NOMO-1 (cell line): ENCODE results near the gene BBOF1.
A peak's percentile ranks its signal among the peaks of the same experiment; 100 is the strongest.
"Not testable (repeated sequence)": the region's sequence is repeated elsewhere in the genome, so short reads cannot be mapped to it uniquely, and the experiment has no call there.

Experiments used
- DNase-seq, 2 experiments: peaks; one replicate each; lab custom pipeline; 2025; ENCODE audit not compliant: unreplicated experiment in 2 of 2; lab: John Stamatoyannopoulos, UW

BBOF1 gene, protein sequence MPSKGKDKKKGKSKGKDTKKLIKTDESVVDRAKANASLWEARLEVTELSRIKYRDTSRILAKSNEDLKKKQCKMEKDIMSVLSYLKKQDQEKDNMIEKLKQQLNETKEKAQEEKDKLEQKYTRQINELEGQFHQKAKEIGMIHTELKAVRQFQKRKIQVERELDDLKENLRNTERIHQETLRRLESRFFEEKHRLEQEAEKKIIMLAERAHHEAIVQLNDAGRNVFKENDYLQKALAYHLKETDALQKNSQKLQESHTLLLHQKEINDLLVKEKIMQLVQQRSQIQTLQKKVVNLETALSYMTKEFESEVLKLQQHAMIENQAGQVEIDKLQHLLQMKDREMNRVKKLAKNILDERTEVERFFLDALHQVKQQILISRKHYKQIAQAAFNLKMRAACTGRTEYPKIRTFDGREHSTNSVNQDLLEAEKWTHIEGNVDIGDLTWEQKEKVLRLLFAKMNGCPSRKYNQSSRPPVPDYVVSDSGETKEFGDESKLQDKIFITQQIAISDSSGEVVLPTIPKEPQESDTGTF

DNA sequence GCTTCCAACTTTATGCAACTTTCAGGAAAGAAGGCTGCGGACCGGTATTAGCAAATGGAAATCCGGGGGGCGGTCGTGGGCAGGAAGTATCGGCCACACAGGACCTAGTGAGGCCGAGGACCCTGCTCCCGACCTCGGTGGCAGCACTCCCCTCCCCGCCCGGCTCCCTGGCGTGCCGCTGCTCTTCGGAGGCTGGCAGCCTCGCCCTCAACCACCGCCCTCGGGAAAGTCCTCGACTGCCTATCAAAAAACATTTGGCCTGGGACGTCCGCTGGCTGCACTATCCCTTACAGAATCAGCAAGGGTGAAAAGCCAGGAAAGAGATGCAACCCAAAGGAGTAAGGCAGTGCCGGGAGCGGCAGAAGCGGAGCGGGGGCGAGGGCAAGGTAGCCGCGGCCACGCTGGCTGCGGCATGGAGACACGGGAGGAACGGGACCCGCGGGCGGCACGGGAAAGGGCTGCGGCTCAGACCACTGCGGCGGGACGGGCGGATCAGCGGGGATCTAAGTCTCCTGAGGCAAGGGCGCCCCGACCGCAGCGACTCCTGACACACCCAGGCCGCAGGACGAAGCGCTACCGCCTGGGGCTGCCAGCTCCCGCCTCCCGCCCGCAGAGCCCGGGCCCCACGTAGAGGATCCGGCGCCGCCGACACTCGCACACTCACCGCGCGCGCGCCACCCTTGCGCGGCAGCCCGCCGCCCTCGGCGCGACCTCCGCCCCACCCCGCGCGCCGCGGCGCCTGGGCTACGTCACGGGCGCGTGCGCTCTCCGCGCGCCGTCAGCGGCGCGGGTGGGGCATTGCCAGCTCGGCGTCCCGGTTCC is at the start of gene BBOF1, which contains the start of gene ENTPD5:
Gene BBOF1, plus strand, starts transcription at position 764 of the 822 bp plus-strand sequence. CDS start 130 bp downstream, outside the sequence.
Gene ENTPD5, minus strand, starts transcription at position 703 of the 822 bp plus-strand sequence. CDS start 31,186 bp downstream, outside the sequence.
- DNase-seq = peak; percentile 79 to 90

DNA sequence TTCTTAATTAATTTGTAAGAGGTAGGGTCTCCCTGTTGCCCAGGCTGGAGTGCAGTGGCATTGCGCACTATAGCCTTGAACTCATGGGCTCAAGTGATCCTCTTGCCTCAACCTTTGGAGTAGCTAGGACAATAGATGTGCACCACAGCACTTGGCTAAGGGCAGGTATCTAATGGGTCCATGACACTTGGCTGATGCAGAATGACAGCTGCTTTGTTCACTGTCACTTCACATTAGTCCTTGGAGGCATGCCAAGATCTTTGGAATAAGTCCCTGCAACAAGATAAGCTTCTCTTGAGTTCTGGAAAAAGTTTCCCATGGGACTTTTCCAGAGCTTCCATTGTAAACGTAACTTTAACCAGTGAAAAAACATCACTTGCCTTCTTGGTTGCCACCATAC is 45.7 kb upstream of the BBOF1 start:
- DNase-seq = no peak

DNA sequence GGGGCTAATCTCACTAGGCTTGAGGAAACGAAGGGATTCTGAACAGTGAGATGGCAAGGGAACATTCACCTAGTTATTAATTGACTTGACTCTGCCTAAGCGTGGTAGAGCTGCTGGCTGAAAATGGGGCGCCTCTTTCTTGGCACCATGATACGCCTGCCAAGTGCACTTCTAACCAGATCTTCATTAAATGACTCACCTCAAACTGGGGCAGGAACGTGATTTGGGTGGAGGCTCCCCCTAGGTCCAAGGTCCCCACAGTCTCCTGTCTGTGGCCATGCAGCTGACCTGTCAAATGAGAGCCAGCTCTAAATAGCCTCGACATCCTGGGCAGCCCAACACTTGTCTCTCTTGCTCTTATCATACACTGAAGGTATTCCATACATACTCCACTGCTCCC is 43.0 kb upstream of the BBOF1 start:
- DNase-seq = no peak

DNA sequence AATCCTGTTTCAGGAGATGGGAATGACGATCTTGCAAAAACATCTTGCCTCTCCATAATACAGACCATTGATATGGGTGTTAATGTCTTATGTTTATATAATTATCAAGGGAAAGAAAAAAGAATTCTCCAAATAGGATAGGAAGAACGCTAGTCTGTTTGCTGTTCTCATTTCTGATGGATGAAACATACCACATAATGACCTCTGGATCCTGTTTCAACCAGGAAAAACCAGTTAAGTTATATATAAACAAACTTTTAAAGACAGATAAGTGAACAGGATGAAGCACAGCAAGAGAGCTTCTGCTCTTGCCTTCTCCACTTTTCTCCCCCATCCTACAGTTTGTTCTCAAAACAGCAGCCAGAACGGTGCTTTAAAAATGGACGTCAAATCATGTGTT is 41.3 kb upstream of the BBOF1 start:
- DNase-seq = no peak

DNA sequence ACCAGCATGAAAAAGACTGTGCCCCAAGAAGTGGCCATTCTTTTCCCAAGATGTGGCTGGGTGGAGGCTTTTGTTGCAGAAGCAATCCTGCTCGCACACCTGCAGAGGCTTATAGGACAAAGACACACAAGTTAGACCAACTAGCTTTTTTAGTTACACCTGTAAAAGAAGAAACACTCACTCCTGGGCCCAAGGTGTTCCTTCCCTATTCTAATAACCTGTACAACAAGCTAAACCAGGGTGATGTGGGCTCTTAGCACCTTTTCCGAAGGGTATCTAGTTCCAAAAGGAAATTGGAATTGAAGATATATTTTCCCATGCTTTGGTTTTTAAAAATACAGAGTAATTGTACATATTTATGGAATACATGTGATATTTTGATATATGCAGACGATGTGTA is 31.1 kb upstream of the BBOF1 start:
- DNase-seq = no peak

DNA sequence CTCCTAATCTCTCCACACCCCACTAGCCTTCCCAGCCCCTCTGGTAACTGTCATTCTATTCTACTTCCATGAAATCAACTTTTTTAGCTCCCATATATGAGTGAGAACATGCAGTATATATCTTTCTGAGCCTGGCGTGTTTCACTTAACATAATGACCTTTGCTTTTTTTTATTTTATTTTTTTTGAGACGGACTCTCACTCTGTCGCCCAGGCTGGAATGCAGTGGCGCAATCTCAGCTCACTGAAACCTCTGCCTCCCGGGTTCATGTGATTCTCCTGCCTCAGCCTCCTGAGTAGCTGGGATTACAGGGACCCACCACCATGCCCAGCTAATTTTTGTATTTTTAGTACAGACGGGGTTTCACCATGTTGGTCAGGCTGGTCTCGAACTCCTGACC is 30.5 kb upstream of the BBOF1 start:
- not testable (repeated sequence) for DNase-seq

DNA sequence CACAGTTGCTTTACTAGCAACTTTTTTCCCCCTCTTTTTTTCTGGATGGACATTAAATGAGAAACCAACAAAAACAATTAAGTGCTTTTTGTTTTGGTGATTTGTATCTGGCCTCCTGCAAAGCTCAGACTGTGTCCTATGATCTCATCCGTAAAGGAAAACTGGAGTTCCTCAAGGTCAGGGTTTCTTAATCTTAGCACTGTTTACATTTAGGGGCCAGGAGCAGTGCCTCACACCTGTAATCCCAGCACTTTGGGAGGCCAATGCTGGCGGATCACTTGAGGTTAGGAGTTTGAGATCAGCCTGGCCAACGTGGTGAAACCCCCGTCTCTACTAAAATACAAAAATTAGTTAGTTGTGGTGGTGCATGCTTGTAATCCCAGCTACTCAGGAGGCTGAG is 28.1 kb upstream of the BBOF1 start:
- DNase-seq = no peak

DNA sequence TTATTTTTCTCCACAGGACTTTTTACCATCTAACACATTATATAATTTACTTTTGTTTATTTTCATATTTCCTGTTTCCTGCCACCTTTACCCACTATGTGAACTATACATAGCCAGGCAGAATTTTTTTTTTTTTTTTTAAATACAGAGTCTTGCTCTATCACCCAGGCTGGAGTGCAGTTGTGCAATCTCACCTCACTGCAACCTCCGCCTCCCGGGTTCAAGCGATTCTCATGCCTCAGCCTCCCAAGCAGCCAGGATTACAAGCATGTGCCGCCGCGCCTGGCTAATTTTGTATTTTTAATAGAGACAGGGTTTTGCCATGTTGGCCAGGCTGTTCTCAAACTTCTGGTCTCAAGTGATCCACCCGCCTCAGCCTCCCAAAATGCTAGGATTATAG is 24.2 kb upstream of the BBOF1 start:
- DNase-seq = not testable (repeated sequence)

DNA sequence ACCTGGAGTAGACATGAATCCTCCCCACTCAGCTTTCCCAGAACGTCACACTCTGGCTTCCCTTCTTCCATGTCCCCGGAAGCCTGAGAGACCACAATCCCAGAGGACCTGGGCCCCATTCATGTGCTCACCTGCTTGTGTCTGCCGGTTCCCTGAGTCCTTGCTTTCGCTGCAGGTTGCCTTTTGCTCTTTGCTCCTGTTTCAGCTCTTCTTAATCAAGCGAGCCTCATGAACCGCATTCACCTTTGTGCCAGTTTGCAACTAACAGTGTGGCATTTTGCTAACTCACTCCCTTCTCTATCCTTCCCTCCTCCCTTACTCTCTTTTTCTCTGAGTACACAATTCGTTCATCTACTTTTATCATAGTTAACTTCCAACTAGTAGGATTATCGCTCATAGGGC is 23.2 kb upstream of the BBOF1 start:
- DNase-seq = no peak

DNA sequence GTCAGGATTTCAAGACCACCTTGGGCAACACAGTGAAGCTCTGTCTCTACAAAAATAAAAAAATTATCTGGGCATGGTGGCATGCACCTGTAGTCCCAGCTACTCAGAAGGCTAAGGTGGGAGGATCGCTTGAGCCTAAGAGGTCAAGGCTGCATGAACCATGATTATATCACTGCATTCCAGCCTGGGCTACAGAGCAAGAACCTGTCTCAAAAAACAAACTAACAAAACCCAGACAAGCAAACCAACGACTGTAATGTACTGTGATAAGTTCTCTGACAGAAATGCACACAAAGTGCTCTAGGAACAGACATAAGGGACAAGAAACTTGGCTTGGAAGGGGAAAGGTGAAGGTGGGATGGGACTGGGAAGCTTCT is 22.4 kb upstream of the BBOF1 start:
- no peak for DNase-seq

DNA sequence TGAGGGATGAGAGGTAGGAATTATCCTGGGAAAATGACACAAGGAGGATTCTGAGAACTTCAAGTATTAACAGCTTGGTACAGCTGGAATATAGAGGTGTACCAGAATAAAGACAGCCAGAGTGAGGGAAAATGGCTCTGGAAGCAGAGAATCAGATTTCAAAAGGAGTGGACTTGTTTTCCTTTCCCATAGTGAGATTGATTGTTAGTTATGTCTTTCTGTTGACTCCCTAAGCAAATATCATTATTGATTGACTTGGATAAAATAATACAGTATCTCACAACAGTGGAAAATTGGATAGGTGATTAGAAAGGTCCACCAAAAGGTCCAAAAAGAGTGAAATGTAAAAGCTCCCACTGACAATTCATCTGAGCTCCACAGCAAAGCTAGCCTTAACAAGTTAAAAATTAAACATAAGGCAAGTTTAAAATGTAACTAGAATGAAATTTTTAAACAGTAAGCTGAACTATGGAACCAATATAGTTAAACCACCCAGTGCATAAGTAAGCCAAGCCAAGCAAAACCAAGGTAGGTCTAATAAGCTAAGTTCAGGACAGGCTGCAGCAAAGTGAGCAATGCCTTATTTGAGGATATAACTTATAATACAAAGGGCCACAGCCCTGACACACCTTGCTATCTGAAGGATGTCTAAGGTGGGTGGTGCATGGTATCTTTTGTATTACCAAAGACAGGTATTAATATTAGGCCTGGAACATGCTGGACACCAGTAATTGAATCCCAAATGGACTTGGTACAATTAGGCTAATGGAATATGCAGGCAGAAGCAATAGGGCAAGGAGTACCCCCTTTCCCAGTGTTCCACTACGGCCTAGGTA is 21.8 kb upstream of the BBOF1 start:
- no peak for DNase-seq

DNA sequence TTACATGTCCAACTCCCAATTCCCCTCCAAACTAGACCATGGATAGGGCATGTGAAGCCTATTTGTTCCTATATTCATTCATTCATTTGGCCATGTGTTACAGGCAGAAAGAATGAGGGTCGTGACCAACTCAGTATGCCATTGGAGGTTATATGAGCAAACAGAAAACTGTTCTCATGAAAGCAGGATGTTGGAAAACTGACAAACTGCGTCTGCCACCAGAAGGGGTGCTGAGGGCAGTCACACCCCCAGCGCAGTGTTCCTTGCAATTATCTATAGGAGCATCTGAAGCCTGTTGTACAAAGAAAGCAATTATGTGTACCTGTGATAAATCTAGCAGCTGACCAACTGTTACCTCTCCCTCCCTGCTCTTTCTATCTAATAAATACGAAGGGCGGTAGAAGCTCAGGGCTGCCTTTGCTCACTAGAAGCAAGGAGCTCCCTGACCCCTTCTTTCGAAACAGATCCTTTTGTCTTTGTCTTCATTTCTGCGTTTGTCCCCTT is 21.2 kb upstream of the BBOF1 start:
- DNase-seq = no peak

DNA sequence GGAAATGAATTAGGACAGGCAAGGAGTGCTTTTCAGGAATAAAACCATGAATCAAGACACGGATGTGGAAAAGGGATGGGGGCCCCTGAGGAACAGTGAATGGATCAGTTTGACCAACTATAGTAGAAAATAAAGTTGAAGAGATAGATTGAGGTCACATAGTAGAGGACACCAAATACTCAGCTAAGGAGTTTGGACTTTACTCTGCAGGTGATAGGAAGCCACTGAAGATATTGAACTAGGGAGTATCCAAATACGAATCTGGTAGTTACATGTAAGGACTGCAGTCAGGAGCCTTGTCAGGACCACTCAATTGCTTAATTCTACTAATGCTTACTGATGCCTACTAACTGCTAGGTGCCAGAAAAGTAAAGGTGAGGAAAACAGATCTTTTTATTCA is 20.4 kb upstream of the BBOF1 start:
- DNase-seq = no peak

DNA sequence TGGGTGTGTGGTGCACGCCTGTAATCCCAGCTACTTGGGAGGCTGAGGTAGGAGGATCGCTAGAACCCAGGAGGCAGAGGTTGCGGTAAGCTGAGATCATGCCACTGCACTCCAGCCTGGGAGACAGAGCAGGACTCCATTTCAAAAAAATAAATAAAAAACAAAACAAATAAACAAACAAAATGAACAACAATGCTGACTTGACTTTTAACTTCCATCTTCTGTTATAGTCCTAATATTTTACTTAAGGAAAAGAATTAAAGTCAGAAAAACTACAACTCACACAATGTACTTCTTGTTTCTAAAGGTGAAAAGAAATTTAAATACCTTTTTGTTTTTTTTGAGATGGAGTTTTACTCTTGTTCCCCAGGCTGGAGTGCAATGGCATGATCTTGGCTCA is 13.5 kb upstream of the BBOF1 start:
- DNase-seq = not testable (repeated sequence)

DNA sequence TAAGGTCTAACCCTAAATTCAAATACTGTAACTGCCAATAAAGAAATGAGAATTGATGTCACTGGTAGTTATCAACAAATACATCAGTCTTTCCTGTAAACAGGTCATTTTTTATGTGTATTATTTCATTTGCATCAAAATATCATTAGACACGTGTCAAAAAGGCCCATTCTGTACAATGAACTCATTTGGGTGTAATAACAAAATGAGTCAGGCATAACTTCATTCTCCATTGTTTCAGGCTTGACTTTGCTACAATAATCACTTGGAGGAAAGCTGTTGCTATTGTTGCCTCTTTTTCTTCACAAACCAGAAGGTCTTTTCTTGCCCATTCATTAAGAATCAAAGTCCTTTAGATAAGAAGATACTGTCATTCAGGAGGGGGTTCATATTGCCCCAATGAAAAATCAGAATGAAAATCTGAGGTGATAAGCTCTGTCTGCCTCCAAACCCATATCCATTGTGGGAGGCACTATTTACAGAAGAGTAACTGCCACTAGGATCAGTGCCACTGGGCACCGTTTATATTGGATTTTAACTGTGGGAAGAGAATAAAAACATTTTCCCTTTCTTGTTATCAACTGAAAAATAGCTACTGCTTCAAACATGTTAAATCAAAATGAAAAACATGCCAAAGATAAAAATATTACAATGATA is 10.2 kb upstream of the BBOF1 start:
- no peak for DNase-seq

DNA sequence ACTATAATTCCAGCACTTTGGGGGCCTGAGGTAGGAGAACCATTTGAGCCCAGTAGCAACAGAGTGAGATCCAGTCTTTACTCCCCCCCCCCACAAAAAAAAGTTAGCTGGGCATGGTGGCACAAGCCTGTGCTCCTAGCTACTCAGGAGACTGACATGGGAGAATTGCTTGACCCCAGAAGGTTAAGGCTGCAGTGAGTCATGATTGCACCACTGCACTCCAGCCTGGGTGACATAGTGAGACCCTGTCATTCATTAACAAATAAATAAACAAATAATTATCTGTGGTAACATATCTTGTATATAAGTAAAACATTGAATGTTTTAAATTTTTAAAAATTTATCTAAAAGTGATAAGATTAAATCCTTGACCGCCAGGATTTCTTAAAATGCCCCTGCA is 4.8 kb upstream of the BBOF1 start:
- DNase-seq = no peak

DNA sequence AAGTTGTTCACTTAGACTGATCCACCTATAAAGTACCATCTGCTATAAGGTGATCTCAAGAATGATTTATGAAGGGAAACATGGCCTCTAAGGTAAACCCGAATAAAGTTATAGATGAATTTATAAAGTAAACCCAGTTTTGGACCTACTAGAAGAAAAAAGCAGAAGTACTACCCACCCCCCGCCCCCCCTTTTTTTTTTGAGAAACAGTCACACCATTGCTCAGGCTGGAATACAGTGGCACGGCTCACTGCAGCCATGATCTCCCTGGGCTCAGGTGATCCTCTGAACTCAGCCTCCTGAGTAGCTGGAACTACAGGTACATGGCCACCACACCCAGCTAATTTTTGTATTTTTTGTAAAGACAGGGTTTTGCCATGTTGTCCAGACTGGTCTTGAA is 4.0 kb upstream of the BBOF1 start:
- no peak for DNase-seq

DNA sequence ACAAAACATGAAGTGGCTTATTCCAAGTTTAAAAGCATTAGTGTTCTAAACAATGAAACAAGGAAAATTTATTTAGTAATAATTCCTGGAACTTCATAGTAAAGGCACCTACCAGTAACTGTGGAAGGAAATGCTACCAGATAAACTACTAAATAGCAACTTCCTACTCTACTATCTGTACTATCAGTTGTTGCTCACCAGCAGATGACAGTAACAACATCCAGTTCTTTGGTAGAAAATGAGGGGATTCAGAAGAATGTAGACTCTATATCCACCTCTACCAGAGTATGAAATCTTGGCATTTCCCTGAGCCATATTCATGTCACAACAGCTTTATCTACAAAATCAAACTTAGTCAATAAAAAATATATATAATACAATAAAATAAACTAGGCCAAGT is 3.2 kb upstream of the BBOF1 start:
- DNase-seq = no peak

DNA sequence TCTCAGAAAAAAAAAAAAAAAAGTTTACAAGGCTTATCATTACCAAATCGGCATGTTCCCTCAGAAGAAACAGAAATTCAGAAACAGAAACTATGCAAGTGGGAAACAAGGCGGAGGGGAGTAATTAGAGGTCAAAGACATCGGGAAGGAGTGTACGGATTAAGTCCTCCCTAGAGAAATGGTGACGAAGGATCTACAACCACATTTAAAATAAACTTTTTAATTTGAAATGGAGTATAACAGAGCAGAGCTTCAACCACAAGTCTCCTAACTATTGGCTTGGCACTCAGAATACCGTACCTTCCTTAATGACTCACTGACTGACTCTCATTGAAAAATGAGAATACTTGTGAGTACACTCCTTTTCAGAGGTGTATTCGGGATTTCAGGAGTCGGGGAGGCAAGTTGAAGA is 969 bp upstream of the BBOF1 start:
- DNase-seq = peak in 1 of 2 experiments; percentile 52
